ENCODE measurements around the gene PRDM9. TPM values are rescaled to one million over a fixed set of nuclear protein-coding genes. Genes with fewer than 3 reads are reported as not detected.

Gene PRDM9
- total and polyA plus RNA-seq, 2 of the 8 experiments (the other 6 are each of a cell fraction or from before 2014, with no cell fraction given) = not detected

DNA sequence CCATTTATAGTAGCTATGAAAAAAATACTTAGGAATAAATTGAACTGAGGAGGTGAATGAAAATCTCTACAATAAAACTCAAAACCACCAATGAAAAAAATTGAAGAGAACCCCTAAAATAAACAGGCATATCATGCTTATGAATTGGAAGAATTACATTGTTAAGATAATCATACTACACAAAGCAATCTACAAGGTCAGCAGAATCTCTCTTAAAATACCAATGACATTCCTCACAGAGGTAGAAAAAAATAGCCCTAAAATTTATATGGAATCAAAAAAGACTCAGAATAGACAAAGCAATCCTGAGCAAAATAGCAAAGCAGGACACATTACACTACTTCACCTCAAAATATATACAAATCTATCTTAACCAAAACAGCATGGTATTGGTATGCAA is 23.2 kb downstream of the PRDM9 start (continued):
- TF ChIP-seq, protein P1, sequence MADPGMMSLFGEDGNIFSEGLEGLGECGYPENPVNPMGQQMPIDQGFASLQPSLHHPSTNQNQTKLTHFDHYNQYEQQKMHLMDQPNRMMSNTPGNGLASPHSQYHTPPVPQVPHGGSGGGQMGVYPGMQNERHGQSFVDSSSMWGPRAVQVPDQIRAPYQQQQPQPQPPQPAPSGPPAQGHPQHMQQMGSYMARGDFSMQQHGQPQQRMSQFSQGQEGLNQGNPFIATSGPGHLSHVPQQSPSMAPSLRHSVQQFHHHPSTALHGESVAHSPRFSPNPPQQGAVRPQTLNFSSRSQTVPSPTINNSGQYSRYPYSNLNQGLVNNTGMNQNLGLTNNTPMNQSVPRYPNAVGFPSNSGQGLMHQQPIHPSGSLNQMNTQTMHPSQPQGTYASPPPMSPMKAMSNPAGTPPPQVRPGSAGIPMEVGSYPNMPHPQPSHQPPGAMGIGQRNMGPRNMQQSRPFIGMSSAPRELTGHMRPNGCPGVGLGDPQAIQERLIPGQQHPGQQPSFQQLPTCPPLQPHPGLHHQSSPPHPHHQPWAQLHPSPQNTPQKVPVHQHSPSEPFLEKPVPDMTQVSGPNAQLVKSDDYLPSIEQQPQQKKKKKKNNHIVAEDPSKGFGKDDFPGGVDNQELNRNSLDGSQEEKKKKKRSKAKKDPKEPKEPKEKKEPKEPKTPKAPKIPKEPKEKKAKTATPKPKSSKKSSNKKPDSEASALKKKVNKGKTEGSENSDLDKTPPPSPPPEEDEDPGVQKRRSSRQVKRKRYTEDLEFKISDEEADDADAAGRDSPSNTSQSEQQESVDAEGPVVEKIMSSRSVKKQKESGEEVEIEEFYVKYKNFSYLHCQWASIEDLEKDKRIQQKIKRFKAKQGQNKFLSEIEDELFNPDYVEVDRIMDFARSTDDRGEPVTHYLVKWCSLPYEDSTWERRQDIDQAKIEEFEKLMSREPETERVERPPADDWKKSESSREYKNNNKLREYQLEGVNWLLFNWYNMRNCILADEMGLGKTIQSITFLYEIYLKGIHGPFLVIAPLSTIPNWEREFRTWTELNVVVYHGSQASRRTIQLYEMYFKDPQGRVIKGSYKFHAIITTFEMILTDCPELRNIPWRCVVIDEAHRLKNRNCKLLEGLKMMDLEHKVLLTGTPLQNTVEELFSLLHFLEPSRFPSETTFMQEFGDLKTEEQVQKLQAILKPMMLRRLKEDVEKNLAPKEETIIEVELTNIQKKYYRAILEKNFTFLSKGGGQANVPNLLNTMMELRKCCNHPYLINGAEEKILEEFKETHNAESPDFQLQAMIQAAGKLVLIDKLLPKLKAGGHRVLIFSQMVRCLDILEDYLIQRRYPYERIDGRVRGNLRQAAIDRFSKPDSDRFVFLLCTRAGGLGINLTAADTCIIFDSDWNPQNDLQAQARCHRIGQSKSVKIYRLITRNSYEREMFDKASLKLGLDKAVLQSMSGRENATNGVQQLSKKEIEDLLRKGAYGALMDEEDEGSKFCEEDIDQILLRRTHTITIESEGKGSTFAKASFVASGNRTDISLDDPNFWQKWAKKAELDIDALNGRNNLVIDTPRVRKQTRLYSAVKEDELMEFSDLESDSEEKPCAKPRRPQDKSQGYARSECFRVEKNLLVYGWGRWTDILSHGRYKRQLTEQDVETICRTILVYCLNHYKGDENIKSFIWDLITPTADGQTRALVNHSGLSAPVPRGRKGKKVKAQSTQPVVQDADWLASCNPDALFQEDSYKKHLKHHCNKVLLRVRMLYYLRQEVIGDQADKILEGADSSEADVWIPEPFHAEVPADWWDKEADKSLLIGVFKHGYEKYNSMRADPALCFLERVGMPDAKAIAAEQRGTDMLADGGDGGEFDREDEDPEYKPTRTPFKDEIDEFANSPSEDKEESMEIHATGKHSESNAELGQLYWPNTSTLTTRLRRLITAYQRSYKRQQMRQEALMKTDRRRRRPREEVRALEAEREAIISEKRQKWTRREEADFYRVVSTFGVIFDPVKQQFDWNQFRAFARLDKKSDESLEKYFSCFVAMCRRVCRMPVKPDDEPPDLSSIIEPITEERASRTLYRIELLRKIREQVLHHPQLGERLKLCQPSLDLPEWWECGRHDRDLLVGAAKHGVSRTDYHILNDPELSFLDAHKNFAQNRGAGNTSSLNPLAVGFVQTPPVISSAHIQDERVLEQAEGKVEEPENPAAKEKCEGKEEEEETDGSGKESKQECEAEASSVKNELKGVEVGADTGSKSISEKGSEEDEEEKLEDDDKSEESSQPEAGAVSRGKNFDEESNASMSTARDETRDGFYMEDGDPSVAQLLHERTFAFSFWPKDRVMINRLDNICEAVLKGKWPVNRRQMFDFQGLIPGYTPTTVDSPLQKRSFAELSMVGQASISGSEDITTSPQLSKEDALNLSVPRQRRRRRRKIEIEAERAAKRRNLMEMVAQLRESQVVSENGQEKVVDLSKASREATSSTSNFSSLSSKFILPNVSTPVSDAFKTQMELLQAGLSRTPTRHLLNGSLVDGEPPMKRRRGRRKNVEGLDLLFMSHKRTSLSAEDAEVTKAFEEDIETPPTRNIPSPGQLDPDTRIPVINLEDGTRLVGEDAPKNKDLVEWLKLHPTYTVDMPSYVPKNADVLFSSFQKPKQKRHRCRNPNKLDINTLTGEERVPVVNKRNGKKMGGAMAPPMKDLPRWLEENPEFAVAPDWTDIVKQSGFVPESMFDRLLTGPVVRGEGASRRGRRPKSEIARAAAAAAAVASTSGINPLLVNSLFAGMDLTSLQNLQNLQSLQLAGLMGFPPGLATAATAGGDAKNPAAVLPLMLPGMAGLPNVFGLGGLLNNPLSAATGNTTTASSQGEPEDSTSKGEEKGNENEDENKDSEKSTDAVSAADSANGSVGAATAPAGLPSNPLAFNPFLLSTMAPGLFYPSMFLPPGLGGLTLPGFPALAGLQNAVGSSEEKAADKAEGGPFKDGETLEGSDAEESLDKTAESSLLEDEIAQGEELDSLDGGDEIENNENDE (IDR thresholded peaks at IDR 0.05; ENCODE audit: insufficient replicate concordance, low read length) = no peak
- TF ChIP-seq TEAD4 (IDR thresholded peaks at IDR 0.05; ENCODE audit: low read depth, low read length) (no peak), HDAC2 (IDR thresholded peaks at IDR 0.05; ENCODE audit: borderline replicate concordance in 1 of 2, low read depth in 2 of 2, low read length in 2 of 2) (no peak), KDM1A (IDR thresholded peaks at IDR 0.05; ENCODE audit: borderline replicate concordance, low read length) (no peak), SAP30 (IDR thresholded peaks at IDR 0.05; ENCODE audit: insufficient read depth, insufficient replicate concordance, low read length) (no peak), RAD21 (IDR thresholded peaks at IDR 0.05 in 1 of 2, conservative IDR thresholded peaks at IDR 0.05 in 1 of 2; ENCODE audit: low read depth in 2 of 2, low read length in 2 of 2) (no peak)

Data from H1 (cell line).